CD4-positive, alpha-beta T cell treated with Interleukin-21 for 1 hour (primary cell): Measurements from ENCODE around the gene CRELD2.

Source experiments
- DNase-seq: peaks from one replicate; pipeline ENCODE4 v3.0.0-alpha.2; 2020

Gene CRELD2

DNA sequence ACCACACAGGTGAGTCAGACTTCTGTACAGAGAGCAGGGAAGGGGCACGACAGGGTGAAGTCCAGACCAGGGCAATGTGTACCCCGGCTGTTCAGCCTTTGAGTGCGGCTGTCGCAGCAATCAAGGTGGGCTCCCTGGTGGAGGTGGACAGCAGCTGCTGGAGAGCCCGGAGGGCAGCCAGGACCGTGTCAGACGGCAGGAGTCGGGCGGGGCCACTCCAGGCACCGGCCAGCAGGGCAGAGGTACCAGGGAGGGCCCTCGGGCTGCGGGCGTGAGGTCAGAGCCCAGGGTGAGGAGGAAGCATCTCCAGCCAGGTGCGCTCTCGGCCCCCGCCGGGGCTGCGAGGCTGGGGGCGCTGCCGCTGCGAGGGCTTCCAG is 41.3 kb downstream of the CRELD2 start:
- peak; percentile 37 for DNase-seq

DNA sequence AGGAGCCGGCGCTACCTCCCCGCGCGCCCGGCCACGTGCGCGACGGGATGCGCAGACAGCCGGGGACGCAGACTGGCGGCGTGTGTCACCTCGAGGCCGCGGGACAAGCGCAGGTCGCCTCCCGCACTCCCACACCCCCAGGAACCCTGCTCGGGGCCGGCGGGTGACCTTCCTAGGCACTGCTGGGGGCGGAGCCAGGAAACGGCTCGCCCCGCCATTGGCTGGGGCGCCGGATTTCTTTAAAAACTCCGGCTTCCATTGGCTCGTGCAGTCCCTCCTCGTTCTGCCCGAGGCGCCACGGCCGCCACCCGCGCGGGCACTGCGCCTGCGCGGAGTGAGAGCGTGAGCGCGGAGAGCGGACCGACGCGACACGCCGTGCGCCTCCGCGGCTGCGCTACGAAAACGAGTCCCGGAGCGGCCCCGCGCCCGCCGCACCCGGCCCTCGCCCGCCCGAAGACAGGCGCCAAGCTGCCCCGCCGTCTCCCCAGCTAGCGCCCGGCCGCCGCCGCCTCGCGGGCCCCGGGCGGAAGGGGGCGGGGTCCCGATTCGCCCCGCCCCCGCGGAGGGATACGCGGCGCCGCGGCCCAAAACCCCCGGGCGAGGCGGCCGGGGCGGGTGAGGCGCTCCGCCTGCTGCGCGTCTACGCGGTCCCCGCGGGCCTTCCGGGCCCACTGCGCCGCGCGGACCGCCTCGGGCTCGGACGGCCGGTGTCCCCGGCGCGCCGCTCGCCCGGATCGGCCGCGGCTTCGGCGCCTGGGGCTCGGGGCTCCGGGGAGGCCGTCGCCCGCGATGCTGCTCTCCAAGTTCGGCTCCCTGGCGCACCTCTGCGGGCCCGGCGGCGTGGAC is 41.9 kb downstream of the CRELD2 start, which contains the start of gene PIM3:
TSS of gene PIM3 (plus strand) at position 614 of the 846 bp plus-strand sequence. CDS start at position 790, 176 bp downstream.
- peak; percentile 96 for DNase-seq

DNA sequence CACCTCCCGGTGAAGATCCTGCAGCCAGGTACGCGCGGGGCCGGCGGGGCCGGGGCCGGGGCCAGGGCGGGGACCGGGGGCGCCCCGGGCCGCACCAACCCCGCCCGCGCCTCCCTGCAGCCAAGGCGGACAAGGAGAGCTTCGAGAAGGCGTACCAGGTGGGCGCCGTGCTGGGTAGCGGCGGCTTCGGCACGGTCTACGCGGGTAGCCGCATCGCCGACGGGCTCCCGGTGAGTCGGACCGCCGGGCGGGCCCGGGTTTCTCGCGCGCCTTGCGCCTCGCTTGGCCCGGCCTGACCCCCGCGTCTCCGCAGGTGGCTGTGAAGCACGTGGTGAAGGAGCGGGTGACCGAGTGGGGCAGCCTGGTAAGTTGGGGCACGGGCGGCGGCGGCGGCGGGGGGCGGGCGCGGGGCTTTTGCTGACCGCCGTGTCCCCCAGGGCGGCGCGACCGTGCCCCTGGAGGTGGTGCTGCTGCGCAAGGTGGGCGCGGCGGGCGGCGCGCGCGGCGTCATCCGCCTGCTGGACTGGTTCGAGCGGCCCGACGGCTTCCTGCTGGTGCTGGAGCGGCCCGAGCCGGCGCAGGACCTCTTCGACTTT is 42.7 kb downstream of the CRELD2 start:
- DNase-seq, result peak; percentile 44

DNA sequence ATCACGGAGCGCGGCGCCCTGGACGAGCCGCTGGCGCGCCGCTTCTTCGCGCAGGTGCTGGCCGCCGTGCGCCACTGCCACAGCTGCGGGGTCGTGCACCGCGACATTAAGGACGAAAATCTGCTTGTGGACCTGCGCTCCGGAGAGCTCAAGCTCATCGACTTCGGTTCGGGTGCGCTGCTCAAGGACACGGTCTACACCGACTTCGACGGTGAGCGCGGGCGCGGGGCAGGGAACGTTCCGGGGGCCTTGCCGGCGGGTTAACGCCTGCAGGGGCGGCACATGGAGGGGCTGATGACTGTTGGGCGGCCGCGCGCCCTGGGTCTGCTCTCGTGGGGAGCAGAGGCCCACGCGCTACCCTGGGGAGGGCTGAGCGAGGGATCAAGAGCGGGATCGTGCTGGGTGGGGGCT is 43.2 kb downstream of the CRELD2 start:
- no peak for DNase-seq

DNA sequence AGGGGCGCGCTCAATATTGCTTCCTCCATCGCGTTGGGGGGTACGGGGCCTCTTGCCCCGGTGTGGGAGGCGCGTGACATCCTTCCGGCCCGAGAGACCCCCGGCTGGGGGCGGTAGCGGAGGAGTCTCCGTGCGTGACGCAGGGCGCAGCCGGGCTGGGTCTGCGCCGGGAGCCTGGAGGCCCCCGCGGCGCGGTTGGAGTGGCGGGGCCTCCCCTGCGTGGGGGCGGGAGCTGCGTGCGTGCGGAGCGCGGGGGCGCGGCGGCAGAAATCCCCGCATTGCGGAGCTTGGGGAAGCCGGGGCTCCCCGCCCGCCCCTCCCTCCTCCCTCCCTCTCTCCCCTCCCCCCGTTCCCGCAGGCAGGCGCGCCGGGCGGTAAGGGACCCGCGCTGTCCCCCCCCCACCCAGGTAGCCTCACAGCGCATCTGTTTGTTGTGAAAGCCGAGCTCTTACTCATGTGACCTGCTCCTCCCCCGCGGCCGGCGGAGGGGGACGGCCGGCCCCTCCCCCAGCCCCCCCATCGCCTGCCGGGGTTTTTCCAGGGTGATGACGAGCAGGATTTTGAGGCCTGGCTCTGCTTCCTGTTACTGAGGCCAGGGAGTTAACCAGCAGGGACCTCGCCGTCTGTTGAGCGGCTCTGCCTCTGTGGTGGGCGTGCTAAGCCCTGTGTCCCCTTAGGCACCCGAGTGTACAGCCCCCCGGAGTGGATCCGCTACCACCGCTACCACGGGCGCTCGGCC is 43.7 kb downstream of the CRELD2 start:
- peak; percentile 93 for DNase-seq

GRCh38 chr22:49962751-49963646 is 44.6 kb downstream of the CRELD2 start:
- DNase-seq, result no peak

- peak; percentile 30 for DNase-seq
Observed at GRCh38 chr22:49963647-49964026, 45.2 kb downstream of the CRELD2 start.

DNA sequence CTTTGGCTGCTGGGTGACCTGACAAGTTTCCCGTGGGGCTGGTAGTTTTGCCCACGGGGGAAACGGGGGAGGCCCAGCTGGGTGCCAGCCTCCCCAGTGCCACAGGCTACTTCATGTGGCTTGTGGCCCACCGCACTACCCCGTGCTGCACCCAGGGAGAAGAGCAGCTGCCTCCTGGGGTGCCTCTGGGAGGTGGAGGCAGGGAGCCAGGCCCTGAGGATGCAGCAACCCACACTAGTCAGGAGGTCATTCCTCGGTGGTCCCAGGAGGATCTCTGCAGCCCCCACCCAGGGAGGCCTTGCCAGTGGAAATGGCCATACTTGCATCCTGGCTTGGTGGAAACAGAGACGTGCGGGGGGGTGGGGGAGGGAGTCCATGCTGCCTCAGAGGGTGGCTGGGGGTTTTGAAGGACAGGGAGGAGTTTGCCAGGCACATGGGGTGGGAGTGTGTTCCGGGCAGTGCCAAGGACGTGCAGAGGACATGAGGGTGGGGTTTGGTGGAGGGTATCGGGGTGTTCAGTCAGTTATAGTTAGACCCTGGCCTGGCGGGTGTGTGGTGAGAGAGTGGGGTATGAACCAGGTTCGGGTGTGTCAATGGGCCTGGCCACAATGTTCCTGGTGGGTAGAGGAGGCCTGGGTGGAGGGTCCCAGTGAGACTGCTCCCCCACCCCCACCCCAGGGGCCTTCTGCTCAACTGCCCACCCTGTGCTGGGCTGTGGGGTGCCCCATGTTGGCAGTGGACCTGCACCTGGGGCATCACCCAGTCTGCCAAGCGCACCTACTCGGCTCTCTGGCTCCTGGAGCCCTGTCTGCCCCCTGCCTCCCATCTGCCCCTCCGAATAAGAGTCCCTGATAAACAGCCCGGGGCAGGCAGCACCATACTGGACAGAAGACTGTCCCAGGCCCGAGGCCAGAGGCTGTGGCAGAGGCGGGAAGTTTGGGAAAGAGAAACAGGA is 46.0 kb downstream of the CRELD2 start:
- peak; percentile 58 for DNase-seq

GRCh38 chr22:49965091-49966040 is 46.9 kb downstream of the CRELD2 start:
- peak; percentile 28 for DNase-seq

GRCh38 chr22:49966041-49966773 is 47.8 kb downstream of the CRELD2 start:
- DNase-seq, result peak; percentile 20

GRCh38 chr22:49966774-49967705 is 48.6 kb downstream of the CRELD2 start:
- DNase-seq, result peak; percentile 42

DNA sequence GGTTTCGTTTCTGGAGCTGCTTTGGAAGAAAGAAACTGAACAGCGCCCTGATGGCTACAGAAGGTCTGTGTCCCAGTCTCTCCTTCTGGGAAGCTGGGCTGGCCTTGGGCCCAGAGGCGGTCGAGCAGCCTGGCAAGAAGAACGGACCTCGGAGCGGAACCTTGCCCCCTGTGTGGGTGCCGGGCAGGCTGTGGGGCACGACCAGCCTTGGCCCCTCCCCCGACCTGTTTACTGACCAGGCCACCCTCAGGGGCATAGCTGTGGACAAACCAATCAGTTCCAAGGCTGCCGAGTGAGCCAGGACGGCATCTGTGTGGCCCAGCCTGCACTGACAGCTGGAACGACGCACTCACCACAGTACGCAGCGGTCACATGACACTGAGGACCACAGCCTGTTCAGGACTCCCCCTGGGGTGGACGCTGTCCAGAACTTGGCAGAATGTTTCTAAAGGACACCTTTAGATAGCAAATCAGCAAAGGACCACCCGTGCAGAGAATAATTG is 49.3 kb downstream of the CRELD2 start:
- no peak for DNase-seq

- peak; percentile 19 for DNase-seq
Observed at GRCh38 chr22:49968313-49968830, 49.9 kb downstream of the CRELD2 start.

DNA sequence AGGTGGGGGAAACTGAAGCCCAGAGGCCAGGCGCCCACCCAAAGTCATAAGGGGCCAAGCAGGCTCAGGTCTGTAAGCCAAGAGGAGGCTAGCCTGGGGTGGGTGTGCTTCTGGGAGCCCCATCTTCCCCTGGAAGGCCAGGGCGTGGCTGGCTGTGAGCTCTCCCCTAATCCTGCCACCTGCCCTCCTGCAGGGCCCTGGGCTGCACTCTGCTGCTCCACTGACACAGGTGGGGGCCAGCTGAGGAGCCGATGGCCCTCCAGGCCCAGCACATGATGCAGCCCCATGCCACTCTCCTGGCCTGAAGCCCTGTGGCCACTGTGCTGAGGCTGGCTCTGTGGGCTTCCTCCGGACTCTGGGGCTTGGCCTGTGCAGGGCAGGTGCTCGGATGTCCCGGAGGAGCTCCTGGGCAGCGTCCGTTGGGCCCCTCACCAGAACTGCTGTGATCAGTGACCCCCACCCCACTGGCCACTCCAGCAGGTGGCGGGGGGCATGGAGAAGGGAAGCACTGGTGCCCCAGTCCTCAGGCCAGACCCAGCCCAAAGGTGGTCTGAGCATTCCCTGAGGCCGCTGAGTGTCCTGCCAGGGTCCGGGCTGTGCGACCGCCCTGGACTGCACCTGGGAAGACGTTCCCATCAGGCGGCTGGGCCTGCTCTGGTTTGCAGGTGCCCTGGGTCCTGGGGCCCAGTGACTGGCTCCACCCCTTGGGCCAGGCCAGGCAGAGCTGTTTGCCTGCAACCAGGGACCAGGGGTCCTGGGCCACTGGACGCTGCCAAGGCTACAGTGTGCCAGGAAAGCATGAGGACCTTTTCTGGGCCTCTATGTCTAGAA is 50.6 kb downstream of the CRELD2 start:
- peak; percentile 23 for DNase-seq

GRCh38 chr22:49969751-49970527 is 51.5 kb downstream of the CRELD2 start:
- no peak for DNase-seq
